HG03045 (cell line): ENCODE measurements around the gene VPS35.
"Not testable (repeated sequence)": the region's sequence is repeated elsewhere in the genome, so short reads cannot be mapped to it uniquely, and the experiment has no call there.

Experiments
- ATAC-seq: cut with Tn5 transposase; IDR thresholded peaks from one replicate; pipeline ENCODE4 v1.9.1; 2021; ENCODE audit warnings: mild to moderate bottlenecking, moderate library complexity; ENCODE audit not compliant: unreplicated experiment

VPS35 gene

GRCh38 chr16:46673320-46674013, 15.5 kb downstream of the VPS35 start:
- ATAC-seq, result peak; percentile 70

DNA sequence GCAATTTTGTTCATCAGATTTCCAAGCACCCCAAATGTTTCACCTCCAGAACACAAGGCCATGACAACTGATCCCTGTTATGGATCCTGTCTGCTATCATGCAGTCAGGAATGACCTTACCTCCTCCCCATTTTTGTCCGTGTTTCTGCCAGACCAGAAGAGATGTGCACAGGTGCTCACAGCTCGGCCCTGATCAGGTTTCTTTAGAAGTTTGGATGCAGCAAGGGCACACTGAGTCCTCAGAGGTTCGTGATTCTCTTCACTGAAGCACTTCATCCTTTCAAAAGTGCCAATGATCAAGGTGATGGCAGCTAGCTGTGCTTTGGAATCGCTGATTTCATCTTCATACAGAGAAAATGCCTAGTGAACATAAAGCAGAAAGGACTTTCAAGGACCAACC, 26.9 kb downstream of the VPS35 start:
- ATAC-seq, result no peak

- ATAC-seq, result peak; percentile 93
These were observed 30.1 kb downstream of the VPS35 start for GRCh38 chr16:46658925-46659324.

DNA sequence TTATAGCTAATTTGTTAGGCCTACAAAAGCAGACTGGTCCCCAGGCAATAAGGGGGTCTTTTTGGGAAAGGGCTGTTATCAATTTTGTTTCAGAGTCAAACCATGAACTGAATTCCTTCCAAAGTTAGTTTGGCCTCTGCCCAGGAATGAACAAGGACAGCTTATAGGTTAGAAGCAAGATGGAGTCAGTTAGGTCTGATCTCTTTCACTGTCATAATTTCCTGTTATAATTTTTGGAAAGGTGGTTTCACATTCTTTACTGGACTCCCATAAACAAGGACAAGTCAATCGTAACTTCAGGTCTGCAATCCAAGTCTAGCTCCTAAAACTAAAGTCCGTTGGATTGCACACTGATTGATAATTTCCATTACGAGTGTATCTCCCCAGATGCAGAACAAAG, 37.7 kb downstream of the VPS35 start:
- ATAC-seq, result no peak

- no peak for ATAC-seq
These were observed 38.7 kb downstream of the VPS35 start for GRCh38 chr16:46650254-46650623.

DNA sequence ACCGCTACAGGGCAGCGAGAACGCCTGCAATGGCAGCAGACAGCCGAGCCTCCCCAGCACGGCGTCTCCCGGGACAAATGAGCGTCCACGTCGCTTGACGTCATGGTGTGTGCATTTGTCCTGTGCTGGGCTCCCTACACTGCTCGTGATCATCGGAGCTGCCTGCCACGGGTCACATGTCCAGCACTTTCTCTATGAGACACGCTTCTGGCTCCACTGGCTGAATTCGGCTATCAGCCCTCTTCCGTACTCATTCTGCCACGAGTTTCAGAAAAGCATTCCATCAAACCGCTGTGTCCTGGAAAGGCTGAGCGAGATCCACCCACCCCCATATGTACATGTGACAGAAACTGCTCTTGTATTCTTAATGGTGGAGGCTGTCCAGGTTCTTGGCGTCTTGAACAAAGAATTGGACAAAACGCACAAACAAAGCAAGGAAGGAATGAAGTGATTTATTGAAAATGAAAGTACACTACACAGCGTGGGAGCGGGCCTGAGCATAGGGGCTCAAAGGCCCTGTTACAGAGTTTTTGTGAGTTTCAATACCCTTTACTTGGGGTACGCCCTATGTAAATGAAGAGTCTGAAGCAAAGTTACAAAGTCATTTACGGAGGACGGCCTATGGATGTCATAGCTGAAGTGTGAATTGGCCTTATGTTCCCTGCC, 39.3 kb downstream of the VPS35 start:
- no peak for ATAC-seq

- no peak for ATAC-seq
These were observed 40.3 kb downstream of the VPS35 start for GRCh38 chr16:46648656-46649055.

DNA sequence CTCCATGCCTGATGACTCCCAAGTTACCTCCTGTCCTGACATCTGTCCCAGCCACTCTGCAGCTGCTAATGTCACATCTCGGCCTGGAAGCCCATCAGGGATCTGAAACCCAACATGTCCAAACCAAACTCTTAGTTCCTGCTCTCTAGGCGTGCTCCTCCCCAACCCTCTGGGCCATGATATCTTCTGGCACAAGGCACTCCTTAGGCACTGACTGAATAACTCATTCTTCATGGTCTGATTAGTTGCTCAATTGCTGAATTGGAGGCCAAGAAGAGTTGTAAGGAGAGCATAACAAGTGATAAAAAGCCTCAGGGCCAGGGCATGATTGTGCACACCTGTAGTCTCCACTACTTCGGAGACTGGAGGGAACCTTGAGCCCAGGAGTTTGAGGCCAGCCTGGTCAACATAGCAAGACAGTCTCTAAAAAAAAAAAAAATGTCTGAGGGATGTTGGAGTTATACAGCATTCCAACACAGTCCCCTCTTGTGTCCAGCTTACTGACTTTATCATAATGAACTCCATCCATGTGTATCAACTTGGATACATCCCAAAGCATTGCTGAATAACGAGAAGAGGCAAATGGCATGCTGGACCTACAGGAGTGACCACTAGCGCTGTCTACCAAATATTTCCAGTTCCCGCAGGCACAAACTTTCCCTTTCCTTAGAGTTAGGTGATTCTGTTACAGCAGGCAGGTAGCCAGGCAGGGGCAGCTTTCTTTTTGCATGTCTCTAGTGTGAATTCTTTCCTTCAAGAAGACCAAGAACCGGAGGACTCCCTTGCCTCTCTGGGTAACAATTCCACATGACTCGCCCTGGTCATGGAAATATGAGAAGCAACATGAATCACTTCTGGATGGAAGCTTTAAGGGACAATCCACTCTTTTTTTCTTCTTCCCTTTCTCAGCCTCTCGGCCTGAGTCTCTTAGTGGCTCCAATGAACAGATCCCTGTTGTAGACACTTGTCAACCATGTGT, 49.7 kb downstream of the VPS35 start:
- no peak for ATAC-seq

DNA sequence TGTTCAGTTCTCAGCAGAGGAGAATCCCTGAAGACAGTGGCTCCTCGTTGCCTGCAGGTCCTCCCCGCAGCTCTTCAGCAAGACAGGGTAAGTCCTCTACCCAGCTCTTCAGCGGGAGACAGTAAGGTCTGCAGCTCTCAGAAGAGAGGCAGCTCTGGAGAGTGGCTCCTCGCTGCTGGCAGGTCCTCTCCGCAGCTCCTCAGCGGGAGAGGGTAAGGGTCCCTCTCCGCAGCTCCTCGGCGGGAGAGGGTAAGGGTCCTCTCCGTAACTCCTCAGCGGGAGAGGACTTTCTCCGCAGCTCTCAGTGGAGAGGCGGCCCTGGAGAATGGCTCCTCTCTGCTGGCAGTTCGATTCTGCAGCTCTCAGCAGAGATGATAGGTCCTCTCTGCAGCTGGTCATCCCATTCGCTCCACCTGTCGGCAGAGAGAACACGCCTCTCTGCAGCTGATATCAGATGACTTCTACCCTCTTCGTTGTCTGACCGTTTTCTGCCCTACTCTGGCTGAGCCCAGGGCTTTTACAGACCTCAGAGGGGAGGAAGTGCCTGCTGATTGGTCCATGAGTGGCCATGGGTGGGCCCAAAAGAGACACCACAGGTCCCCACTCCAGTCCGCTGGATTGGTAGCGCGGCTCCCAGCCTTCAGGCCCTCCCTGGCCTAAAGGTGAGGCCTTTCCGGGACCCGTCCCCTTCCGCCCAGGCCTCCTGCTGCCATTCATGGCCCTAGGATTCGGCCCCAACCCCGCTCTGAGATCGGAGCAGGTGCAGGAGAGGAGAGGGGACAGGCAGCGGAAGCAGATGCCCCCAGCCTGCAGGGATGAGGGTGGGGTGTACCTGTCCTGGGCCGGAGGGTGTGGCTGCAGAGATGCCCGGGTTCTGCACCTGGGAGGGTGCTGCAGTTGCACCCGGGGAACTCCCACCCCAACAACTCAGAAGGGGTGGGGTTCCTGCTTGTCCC, 55.9 kb downstream of the VPS35 start:
- ATAC-seq, result no peak

- no peak for ATAC-seq
These were observed 59.4 kb downstream of the VPS35 start for GRCh38 chr16:46629331-46630219.

- ATAC-seq, result no peak
These were observed 61.2 kb downstream of the VPS35 start for GRCh38 chr16:46627746-46628145.

- ATAC-seq, result not testable (repeated sequence)
These were observed 62.3 kb downstream of the VPS35 start for GRCh38 chr16:46626681-46627080.

- not testable (repeated sequence) for ATAC-seq
These were observed 64.1 kb downstream of the VPS35 start for GRCh38 chr16:46624862-46625261.

DNA sequence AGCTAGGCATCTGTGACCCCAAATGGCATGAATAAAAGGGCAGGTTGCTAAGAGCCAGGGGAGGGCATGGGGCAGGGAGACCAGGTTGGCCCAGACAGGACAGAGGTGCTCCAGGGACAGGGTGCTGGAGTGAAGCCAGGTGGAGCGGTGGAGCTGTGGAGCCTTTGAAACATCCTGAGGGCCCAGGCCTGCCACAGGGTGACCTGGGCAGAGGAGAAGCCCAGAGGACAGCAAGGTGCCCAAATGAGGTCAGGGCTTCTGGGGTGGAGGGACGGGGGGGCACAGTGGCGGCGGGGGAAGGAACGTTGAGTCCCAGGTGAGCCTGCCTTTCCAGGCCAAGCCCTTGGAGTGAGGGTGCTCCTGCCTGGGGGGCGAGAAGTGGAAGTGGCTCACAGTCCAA, 65.3 kb downstream of the VPS35 start:
- not testable (repeated sequence) for ATAC-seq

DNA sequence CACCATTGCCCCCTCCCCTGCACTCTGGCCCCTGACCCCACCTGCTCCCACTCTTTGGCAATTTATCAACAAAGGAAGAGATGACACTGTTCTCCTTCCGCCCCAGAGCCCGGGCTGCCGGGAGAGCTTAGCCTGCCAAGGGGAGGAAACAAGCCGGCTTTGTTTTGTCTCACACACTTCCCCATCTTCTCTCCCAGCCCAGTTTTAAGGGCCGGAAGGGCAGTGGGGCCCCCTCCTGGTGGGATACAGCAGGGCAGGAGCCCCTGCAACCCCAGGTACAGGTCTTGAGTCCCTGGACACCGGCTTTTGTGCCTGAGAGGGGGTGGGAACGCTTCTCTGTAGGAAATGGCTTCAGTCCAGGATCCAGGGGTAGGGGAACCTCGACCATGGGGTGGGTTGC, 65.7 kb downstream of the VPS35 start:
- not testable (repeated sequence) for ATAC-seq

- ATAC-seq, result no peak
These were observed 66.9 kb downstream of the VPS35 start for GRCh38 chr16:46621934-46622676.

GRCh38 chr16:46621006-46621933, 67.7 kb downstream of the VPS35 start, which contains the start of gene SHCBP1:
Gene SHCBP1 (minus strand): TSS chr16:46621379. CDS start chr16:46621359, 20 bp downstream.
- peak; percentile 91 for ATAC-seq
